ENCODE measurements around the gene TDP2.
"Not testable (repeated sequence)": the region's sequence is repeated elsewhere in the genome, so short reads cannot be mapped to it uniquely, and the experiment has no call there.

DNA sequence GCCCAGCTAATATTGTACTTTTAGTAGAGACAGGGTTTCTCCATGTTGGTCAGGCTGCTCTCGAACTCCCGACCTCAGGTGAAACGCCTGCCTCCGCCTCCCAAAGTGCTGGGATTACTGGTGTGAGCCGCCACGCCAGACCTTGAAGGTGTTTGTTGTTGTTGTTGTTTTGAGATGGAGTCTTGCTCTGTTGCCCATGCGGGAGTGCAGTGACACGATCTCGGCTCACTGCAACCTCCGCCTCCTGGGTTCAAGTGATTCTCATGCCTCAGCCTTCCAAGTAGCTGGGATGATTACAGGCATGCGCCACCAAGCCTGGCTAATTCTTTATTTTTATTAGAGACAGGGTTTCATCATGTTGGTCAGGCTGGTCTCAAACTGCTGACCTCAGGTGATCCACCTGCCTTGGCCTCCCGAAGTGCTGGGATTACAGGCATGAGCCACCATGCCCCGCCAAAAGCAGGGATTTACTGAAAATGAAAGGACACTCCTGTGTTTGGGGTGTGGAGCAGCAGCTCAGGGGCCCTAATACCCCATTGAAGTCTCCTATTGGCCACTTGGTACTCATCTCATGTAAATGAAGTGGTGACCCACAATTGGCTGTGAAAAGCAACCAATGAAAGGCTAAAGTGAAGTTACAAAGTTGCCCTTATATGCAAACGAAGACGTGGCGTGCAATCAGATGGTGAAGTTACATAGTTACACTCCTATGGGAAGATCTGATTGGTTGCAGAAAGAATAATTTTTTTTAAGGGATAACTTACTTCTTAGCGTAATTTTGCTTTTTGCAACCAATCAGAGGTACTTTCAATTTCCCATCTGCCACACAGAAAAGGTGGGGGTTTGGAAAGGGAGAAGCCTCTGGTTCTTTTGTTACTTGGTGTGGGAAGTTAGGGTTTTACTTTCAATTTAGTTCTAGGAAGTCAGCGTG lies 1.6 kb upstream of the TDP2 start:
- TF ChIP-seq, protein P1, sequence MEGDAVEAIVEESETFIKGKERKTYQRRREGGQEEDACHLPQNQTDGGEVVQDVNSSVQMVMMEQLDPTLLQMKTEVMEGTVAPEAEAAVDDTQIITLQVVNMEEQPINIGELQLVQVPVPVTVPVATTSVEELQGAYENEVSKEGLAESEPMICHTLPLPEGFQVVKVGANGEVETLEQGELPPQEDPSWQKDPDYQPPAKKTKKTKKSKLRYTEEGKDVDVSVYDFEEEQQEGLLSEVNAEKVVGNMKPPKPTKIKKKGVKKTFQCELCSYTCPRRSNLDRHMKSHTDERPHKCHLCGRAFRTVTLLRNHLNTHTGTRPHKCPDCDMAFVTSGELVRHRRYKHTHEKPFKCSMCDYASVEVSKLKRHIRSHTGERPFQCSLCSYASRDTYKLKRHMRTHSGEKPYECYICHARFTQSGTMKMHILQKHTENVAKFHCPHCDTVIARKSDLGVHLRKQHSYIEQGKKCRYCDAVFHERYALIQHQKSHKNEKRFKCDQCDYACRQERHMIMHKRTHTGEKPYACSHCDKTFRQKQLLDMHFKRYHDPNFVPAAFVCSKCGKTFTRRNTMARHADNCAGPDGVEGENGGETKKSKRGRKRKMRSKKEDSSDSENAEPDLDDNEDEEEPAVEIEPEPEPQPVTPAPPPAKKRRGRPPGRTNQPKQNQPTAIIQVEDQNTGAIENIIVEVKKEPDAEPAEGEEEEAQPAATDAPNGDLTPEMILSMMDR (conservative IDR thresholded peaks at IDR 0.05; ENCODE audit: low read length): not testable (repeated sequence)
- TF ChIP-seq EZH2phosphoT487 (IDR thresholded peaks at IDR 0.05; ENCODE audit: borderline replicate concordance, low read depth, low read length): not testable (repeated sequence)

Data from OCI-LY7 (cell line).